ENCODE results near the gene GFRA4. TPM values are rescaled to one million over a fixed set of nuclear protein-coding genes. Genes with fewer than 3 reads are reported as not detected.

The GFRA4 gene
- total RNA-seq, 1 donor from 2014 or later: not detected

DNA sequence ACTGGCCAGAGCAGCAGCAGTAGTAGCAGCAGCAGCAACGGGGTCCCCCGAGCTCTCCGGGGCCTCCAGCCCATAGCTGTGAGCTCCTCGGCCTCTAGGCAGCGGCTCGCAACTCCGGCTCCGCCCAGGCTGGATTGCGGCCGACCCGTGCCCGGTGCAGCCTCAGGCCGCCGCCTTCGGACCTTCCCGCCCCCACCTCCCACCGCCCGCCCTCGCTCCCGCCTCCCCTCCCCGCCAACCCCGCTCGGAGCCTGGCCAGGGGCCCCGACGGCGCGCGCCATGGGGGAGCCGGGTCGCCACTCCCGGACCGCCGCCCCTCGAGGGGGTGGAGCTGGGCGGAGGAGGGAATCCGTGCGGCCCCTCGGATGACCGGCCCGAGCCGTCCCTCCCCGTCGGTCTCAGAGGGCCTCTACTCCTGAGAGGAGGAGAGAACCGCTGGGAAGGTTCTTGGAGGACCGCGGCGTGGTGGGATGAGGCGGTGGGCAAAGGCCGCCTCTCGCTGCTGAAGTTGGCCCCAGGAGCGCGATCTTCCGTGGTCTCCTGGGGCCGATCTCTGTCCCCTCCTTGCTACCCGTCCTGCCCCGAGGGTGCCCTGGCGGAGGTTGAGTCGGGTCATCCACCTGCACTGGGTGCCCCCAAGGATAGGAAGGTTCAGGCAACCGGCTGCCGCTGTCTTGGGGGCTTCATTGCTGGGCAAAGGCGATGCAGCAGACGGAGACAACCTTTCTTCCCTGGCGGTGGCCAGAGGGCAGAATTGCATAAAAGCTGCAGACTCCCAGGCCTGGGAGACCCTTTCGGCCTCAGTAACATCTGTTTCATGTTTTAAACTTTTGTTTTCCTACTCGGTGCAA is 19.0 kb upstream of the GFRA4 start, which contains the start of gene ADAM33:
Gene ADAM33, minus strand, starts transcription at position 80 of the 851 bp plus-strand sequence. Its CDS starts 6 bp downstream, at position 74.
- Mint-ChIP-seq H3K4me1 (ENCODE audit: unreplicated experiment) (no peaks in the 10 kb centered on the region), H3K36me3 (ENCODE audit: low read depth, unreplicated experiment) (no peaks in the 10 kb centered on the region), H3K27ac (ENCODE audit: unreplicated experiment) (no peak within 1 kb of the TSS), H3K27me3 (ENCODE audit: unreplicated experiment) (peaks cover 2% of the 10 kb centered on the region), H3K9me3 (ENCODE audit: unreplicated experiment) (no peaks in the 10 kb centered on the region), H3K4me3 (ENCODE audit: unreplicated experiment) (no peak within 1 kb of the TSS)
- peak; percentile 17 for DNase-seq (ENCODE audit: low spot score)
- TF ChIP-seq, protein P1, sequence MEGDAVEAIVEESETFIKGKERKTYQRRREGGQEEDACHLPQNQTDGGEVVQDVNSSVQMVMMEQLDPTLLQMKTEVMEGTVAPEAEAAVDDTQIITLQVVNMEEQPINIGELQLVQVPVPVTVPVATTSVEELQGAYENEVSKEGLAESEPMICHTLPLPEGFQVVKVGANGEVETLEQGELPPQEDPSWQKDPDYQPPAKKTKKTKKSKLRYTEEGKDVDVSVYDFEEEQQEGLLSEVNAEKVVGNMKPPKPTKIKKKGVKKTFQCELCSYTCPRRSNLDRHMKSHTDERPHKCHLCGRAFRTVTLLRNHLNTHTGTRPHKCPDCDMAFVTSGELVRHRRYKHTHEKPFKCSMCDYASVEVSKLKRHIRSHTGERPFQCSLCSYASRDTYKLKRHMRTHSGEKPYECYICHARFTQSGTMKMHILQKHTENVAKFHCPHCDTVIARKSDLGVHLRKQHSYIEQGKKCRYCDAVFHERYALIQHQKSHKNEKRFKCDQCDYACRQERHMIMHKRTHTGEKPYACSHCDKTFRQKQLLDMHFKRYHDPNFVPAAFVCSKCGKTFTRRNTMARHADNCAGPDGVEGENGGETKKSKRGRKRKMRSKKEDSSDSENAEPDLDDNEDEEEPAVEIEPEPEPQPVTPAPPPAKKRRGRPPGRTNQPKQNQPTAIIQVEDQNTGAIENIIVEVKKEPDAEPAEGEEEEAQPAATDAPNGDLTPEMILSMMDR (IDR thresholded peaks at IDR 0.05; ENCODE audit: unreplicated experiment): no peak

GRCh38 chr20:3681352-3681930 is 18.2 kb upstream of the GFRA4 start:
- Mint-ChIP-seq H3K27me3 (ENCODE audit: unreplicated experiment) (peaks cover 2% of the 10 kb centered on the region), H3K9me3 (ENCODE audit: unreplicated experiment) (no peaks in the 10 kb centered on the region), H3K4me1 (ENCODE audit: unreplicated experiment) (no peaks in the 10 kb centered on the region), H3K4me3 (ENCODE audit: unreplicated experiment) (no peak overlapping the region), H3K36me3 (ENCODE audit: low read depth, unreplicated experiment) (no peaks in the 10 kb centered on the region), H3K27ac (ENCODE audit: unreplicated experiment) (no peak overlapping the region)
- TF ChIP-seq, protein P1 (IDR thresholded peaks at IDR 0.05; ENCODE audit: unreplicated experiment): no peak
- no peak for DNase-seq (ENCODE audit: low spot score)

- no peak for DNase-seq (ENCODE audit: low spot score)
- H3K4me3 Mint-ChIP-seq (ENCODE audit: unreplicated experiment): no peak overlapping the region
- no peaks in the 10 kb centered on the region for H3K36me3 Mint-ChIP-seq (ENCODE audit: low read depth, unreplicated experiment)
- no peaks in the 10 kb centered on the region for H3K9me3 Mint-ChIP-seq (ENCODE audit: unreplicated experiment)
- no peaks in the 10 kb centered on the region for H3K4me1 Mint-ChIP-seq (ENCODE audit: unreplicated experiment)
- no peak overlapping the region for H3K27ac Mint-ChIP-seq (ENCODE audit: unreplicated experiment)
- peaks cover 2% of the 10 kb centered on the region for H3K27me3 Mint-ChIP-seq (ENCODE audit: unreplicated experiment)
- TF ChIP-seq, protein P1 (IDR thresholded peaks at IDR 0.05; ENCODE audit: unreplicated experiment): no peak
Observed at GRCh38 chr20:3680701-3681351, 17.6 kb upstream of the GFRA4 start.

GRCh38 chr20:3679749-3680700 is 16.8 kb upstream of the GFRA4 start:
- no peaks in the 10 kb centered on the region for H3K9me3 Mint-ChIP-seq (ENCODE audit: unreplicated experiment)
- no peak for DNase-seq (ENCODE audit: low spot score)
- no peak overlapping the region for H3K27ac Mint-ChIP-seq (ENCODE audit: unreplicated experiment)
- H3K36me3 Mint-ChIP-seq (ENCODE audit: low read depth, unreplicated experiment): no peaks in the 10 kb centered on the region
- no peak overlapping the region for H3K4me3 Mint-ChIP-seq (ENCODE audit: unreplicated experiment)
- no peaks in the 10 kb centered on the region for H3K4me1 Mint-ChIP-seq (ENCODE audit: unreplicated experiment)
- H3K27me3 Mint-ChIP-seq (ENCODE audit: unreplicated experiment): peaks cover 5% of the 10 kb centered on the region
- TF ChIP-seq, protein P1 (IDR thresholded peaks at IDR 0.05; ENCODE audit: unreplicated experiment): no peak
